GM12872 (cell line): ENCODE measurements around the gene NMNAT2.

ENCODE experiments used
- TF ChIP-seq, protein P1 (sequence below): IDR thresholded peaks from 3 replicates; pipeline ENCODE4 v1.5.1; 2011; ENCODE audit warnings: low read depth, mild to moderate bottlenecking, low read length, moderate library complexity; ENCODE audit not compliant: insufficient read depth

NMNAT2 gene

DNA sequence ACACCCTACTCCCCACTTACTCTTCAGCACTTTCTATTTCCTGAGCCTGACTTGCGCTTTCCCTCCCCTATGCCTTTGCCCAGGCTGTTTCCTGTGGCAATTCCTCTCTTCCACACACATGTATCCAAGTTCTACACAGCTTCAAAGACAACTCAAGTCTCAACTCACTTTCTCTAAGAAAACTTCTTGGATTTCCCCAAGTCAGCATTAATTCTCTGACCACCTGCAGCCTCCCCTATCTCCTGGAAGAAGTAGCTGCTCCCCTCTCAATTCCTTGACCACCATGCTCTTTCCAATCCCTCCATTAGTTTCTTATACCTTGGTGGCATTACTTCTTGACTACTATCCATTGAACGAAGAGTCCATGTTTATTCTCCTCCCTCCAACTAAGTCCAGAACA, 42.8 kb downstream of the NMNAT2 start:
- TF ChIP-seq, protein P1, sequence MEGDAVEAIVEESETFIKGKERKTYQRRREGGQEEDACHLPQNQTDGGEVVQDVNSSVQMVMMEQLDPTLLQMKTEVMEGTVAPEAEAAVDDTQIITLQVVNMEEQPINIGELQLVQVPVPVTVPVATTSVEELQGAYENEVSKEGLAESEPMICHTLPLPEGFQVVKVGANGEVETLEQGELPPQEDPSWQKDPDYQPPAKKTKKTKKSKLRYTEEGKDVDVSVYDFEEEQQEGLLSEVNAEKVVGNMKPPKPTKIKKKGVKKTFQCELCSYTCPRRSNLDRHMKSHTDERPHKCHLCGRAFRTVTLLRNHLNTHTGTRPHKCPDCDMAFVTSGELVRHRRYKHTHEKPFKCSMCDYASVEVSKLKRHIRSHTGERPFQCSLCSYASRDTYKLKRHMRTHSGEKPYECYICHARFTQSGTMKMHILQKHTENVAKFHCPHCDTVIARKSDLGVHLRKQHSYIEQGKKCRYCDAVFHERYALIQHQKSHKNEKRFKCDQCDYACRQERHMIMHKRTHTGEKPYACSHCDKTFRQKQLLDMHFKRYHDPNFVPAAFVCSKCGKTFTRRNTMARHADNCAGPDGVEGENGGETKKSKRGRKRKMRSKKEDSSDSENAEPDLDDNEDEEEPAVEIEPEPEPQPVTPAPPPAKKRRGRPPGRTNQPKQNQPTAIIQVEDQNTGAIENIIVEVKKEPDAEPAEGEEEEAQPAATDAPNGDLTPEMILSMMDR = no peak

DNA sequence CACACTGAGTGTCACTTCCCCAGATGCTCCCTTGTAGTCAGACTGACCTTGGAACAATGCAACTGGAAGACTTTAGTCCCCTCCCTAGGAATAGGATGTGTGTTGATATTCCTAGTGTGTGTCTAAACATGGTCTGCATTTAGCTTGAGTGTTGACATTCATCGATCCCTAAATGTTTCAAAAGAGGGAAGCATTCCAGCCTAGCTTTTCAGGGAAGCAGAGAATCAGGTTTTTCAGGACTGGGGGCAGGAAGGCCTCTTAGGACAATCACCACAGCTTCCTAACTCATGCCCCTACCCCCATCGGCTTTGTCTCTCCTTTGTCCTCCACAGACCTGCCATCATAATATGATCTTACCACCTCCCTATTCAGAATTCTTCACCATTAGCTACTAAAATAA, 43.4 kb downstream of the NMNAT2 start:
- TF ChIP-seq, protein P1 = no peak

DNA sequence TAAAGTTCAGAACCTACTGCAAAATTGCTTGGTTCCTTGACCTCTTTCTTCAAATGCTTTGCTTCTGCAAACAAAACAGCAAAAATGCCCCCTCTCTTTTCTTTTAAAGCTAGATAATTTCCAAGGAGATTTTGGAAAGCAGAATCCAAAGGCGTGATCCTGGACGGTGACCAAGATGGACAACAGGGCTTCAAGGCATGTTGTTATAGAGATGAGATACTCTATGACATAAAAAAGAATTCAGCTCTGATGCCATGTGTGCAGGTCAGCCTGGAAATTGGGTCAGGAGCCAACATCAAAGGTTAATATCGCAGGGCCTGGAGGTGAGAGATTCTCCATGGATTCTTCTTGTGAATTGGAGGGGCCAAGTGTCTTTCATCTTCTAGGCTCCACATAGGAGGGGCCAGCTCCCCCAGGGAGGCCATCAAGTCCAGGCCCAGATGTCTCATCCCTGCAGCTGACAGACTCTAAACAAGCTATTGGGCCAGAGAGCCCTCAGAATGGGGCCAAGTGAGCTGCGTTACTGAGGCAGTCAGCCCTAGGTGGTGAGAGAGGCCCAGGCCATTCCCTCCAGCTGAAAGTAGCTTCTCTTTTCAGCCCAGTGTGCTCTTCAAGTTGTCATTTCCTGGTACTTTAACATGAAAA, 45.5 kb downstream of the NMNAT2 start:
- TF ChIP-seq, protein P1 = no peak

DNA sequence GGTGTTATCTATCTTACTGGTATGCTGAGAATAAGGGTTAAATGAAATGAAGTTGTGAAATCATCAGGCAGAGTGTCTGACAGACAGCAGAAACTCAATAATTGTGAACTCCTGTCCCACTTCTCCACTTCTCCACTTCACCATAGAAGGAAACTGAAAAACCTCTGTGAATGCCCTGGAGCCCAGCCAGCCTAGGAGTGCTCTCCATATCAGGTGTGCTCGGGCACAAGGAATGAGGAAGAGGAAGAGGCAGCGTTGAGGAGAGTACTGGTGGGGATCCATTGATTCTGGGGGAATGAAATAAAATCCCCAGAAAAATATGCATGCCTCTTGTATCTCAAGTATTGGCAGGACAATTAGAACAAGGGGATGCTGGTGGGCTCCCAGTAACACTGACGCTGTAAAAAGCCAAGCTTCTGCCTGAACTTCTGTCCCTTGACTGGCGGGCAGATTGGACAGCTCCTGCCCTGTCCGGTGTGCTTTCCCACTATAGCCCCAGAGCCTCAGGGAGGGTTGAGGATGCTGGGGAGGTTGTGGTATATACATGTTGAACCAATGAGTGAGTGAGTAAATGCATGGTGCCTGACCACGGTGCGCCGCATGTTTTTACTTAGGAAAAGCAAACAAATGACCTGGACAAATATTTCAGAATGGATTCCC, 47.7 kb downstream of the NMNAT2 start:
- TF ChIP-seq, protein P1 = no peak

DNA sequence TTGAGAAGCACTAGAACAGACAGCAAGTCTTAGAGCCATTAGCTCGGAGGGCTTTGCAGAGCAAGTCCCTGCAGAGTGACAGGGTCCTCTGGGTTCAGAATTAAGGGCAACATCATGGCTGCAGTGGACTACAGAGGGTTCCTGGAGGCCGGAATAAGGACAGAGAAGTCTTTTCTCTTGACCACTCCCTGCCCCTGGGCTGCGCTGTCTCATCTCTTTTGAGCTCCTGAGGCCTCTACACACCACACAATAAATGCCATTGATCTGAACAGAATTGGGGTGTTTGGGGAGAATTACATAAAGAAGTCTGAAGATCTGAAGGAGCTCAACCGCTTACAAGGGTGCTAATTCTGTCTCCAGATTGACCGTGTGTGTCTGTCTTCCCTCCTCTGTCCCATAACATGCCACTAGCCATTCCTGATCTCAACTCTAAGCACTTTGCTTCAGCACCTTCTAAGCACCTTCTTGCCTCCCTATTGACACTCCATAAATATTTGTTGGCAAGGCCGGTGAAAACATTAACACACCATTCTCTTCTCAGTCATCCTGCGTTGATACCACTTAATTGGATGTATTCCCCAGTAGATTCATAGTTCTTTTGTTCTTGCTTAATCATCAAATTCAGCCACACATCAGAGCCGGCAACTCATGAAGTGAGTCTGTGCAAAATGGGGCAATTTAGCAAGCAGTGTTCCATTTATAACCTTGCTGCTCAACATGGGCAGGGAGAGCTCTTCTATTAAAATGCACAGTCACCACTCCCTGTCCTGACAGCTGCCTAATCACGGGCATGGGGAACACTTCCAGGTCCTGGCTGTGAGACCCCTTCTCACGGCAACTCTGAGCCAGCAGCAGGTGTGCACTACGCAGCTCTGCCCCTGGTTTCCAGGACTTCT, 49.7 kb downstream of the NMNAT2 start:
- TF ChIP-seq, protein P1 = no peak

DNA sequence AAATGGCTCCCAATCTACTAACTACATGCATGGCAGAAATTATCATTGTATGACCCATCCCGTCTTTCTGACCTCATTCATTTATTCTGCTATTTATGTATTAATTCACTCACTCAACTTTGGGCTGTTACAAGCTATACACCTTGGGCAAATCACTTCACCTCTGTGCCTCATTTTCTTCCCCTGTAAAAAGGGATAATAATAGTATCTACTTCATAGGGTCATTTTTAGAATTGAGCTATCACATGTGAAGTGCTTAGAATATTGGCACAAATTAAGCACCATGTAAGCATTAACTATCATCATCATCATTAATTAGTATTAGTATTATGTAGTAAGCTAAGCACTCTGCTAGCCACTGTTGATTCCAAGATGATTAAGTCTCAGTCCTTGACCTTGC, 52.1 kb downstream of the NMNAT2 start:
- TF ChIP-seq, protein P1 = no peak

DNA sequence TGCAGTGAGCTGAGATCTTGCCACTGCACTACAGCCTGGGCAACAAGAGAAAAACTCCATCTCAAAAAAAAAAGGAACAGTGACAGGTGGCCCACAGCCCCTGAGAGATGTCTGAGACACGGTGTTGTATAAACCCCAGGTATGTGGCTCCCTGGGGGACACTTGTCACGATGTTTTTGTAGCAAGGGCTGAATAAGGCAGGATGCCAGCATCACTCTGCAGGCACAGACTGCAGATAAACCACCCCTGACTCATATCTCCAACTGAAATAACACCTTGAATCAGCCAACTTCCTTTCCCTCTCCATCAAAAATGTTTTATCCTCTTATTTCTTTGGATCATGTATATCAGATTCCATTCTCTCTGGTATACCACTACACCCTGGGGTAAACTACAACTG, 52.5 kb downstream of the NMNAT2 start:
- TF ChIP-seq, protein P1 = no peak
